Measurements from ENCODE around the gene SNED1.

DNA sequence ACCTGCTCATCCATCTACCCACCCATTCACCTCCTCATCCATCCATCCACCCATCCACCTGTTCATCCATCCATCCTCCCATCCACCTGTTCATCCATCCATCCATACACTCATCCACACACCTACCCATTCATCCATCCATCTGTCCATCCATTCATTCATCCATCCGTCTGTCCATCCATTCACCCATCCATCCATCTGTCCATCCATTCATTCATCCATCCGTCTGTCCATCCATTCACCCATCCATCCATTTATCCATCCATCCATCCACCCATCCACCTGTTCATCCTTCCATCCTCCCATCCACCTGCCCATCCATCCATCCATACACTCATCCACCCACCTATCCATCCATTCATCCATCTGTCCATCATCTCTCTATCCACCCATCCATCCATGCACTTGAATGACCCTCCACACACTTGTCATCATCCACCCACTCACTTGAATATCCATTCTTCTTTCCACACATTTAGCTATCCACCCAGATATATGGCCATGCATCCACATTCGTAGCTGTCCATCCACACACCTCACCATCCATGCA, 47.3 kb upstream of the SNED1 start:
- TF ChIP-seq POLR2AphosphoS5 (IDR thresholded peaks at IDR 0.05; ENCODE audit: low read depth) (no peak), CTCF (conservative IDR thresholded peaks at IDR 0.05; ENCODE audit: low read depth in 2 of 2) (no peak), REST (IDR thresholded peaks at IDR 0.05; ENCODE audit: unreplicated experiment) (no peak), EZH2 (IDR thresholded peaks at IDR 0.05; ENCODE audit: low read depth, unreplicated experiment) (no peak), EZH2phosphoT487 (IDR thresholded peaks at IDR 0.05; ENCODE audit: unreplicated experiment) (no peak), JUNB (IDR thresholded peaks at IDR 0.05; ENCODE audit: unreplicated experiment) (no peak), ZNF331 (CRISPR knock-in tag; IDR thresholded peaks at IDR 0.05; ENCODE audit: low read depth) (no peak), STAT1 (IDR thresholded peaks at IDR 0.05; ENCODE audit: unreplicated experiment) (no peak), CREB1 (CRISPR knock-in tag; IDR thresholded peaks at IDR 0.05; ENCODE audit: low read depth) (no peak), NANOG (IDR thresholded peaks at IDR 0.05; ENCODE audit: borderline replicate concordance) (no peak), ZNF114 (CRISPR knock-in tag; IDR thresholded peaks at IDR 0.05) (no peak)
- TF ChIP-seq, protein P1, sequence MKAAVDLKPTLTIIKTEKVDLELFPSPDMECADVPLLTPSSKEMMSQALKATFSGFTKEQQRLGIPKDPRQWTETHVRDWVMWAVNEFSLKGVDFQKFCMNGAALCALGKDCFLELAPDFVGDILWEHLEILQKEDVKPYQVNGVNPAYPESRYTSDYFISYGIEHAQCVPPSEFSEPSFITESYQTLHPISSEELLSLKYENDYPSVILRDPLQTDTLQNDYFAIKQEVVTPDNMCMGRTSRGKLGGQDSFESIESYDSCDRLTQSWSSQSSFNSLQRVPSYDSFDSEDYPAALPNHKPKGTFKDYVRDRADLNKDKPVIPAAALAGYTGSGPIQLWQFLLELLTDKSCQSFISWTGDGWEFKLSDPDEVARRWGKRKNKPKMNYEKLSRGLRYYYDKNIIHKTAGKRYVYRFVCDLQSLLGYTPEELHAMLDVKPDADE (IDR thresholded peaks at IDR 0.05) = no peak
- TF ChIP-seq, protein P2, sequence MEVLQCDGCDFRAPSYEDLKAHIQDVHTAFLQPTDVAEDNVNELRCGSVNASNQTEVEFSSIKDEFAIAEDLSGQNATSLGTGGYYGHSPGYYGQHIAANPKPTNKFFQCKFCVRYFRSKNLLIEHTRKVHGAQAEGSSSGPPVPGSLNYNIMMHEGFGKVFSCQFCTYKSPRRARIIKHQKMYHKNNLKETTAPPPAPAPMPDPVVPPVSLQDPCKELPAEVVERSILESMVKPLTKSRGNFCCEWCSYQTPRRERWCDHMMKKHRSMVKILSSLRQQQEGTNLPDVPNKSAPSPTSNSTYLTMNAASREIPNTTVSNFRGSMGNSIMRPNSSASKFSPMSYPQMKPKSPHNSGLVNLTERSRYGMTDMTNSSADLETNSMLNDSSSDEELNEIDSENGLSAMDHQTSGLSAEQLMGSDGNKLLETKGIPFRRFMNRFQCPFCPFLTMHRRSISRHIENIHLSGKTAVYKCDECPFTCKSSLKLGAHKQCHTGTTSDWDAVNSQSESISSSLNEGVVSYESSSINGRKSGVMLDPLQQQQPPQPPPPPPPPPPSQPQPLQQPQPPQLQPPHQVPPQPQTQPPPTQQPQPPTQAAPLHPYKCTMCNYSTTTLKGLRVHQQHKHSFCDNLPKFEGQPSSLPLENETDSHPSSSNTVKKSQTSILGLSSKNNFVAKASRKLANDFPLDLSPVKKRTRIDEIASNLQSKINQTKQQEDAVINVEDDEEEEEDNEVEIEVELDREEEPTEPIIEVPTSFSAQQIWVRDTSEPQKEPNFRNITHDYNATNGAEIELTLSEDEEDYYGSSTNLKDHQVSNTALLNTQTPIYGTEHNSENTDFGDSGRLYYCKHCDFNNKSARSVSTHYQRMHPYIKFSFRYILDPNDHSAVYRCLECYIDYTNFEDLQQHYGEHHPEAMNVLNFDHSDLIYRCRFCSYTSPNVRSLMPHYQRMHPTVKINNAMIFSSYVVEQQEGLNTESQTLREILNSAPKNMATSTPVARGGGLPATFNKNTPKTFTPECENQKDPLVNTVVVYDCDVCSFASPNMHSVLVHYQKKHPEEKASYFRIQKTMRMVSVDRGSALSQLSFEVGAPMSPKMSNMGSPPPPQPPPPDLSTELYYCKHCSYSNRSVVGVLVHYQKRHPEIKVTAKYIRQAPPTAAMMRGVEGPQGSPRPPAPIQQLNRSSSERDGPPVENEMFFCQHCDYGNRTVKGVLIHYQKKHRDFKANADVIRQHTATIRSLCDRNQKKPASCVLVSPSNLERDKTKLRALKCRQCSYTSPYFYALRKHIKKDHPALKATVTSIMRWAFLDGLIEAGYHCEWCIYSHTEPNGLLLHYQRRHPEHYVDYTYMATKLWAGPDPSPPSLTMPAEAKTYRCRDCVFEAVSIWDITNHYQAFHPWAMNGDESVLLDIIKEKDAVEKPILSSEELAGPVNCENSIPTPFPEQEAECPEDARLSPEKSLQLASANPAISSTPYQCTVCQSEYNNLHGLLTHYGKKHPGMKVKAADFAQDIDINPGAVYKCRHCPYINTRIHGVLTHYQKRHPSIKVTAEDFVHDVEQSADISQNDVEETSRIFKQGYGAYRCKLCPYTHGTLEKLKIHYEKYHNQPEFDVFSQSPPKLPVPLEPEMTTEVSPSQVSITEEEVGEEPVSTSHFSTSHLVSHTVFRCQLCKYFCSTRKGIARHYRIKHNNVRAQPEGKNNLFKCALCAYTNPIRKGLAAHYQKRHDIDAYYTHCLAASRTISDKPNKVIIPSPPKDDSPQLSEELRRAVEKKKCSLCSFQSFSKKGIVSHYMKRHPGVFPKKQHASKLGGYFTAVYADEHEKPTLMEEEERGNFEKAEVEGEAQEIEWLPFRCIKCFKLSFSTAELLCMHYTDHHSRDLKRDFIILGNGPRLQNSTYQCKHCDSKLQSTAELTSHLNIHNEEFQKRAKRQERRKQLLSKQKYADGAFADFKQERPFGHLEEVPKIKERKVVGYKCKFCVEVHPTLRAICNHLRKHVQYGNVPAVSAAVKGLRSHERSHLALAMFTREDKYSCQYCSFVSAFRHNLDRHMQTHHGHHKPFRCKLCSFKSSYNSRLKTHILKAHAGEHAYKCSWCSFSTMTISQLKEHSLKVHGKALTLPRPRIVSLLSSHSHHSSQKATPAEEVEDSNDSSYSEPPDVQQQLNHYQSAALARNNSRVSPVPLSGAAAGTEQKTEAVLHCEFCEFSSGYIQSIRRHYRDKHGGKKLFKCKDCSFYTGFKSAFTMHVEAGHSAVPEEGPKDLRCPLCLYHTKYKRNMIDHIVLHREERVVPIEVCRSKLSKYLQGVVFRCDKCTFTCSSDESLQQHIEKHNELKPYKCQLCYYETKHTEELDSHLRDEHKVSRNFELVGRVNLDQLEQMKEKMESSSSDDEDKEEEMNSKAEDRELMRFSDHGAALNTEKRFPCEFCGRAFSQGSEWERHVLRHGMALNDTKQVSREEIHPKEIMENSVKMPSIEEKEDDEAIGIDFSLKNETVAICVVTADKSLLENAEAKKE (CRISPR knock-in tag; IDR thresholded peaks at IDR 0.05) = no peak

Data from GM23338 (cell line).